ENCODE data around the gene ZBTB18. TPM values are rescaled to one million over a fixed set of nuclear protein-coding genes. Genes with fewer than 3 reads are reported as not detected.

ZBTB18 gene
- total RNA-seq, 1 donor = 12.1 TPM

DNA sequence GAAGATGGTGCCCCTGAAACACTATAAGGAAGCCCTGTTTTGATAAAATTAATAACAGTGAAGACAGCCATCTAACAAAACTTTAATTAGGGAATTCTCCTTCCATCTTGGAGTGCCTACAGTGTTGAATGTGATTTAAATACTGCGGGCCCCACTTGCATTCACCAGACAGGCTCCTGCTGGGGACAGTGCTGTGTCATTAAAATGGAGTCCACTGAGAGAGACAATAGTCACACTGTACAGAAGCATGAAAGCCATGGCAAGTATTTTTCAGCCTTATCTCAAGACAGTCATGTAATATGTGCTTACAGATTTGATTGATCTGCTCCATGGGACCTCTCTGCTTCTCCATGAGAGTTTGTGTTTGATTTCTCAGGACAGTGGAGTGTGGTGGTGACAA is 29.7 kb upstream of the ZBTB18 start:
- DNase-seq (ENCODE audit: low read depth) = no peak
- TF ChIP-seq, protein P1, sequence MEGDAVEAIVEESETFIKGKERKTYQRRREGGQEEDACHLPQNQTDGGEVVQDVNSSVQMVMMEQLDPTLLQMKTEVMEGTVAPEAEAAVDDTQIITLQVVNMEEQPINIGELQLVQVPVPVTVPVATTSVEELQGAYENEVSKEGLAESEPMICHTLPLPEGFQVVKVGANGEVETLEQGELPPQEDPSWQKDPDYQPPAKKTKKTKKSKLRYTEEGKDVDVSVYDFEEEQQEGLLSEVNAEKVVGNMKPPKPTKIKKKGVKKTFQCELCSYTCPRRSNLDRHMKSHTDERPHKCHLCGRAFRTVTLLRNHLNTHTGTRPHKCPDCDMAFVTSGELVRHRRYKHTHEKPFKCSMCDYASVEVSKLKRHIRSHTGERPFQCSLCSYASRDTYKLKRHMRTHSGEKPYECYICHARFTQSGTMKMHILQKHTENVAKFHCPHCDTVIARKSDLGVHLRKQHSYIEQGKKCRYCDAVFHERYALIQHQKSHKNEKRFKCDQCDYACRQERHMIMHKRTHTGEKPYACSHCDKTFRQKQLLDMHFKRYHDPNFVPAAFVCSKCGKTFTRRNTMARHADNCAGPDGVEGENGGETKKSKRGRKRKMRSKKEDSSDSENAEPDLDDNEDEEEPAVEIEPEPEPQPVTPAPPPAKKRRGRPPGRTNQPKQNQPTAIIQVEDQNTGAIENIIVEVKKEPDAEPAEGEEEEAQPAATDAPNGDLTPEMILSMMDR (IDR thresholded peaks at IDR 0.05; ENCODE audit: insufficient read depth, low read depth, low read length) = no peak
- H3K4me3 ChIP-seq (ENCODE audit: low read depth, low read length) = no peak overlapping the region

DNA sequence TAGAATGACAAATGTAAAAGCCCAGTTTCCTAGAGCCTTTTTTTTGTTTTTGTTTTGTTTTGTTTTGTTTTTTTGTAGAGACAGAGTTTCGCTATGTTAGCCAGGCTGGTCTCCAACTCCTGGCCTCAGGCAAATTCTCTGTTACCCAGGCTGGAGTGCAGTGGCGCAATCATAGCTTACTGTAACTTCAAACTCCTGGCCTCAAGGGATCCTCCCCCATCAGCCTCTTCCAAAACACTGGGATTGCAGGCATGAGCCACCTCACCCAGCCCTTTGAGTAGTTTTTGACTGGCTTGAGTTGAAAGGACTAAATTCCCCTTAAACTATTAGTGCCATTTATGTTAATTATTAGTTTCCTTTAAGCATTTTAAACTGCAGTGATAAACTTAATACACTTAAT is 28.8 kb upstream of the ZBTB18 start:
- peak; percentile 87 for DNase-seq (ENCODE audit: low read depth)
- no peak overlapping the region for H3K4me3 ChIP-seq (ENCODE audit: low read depth, low read length)
- TF ChIP-seq, protein P1 (IDR thresholded peaks at IDR 0.05; ENCODE audit: insufficient read depth, low read depth, low read length) = no peak

DNA sequence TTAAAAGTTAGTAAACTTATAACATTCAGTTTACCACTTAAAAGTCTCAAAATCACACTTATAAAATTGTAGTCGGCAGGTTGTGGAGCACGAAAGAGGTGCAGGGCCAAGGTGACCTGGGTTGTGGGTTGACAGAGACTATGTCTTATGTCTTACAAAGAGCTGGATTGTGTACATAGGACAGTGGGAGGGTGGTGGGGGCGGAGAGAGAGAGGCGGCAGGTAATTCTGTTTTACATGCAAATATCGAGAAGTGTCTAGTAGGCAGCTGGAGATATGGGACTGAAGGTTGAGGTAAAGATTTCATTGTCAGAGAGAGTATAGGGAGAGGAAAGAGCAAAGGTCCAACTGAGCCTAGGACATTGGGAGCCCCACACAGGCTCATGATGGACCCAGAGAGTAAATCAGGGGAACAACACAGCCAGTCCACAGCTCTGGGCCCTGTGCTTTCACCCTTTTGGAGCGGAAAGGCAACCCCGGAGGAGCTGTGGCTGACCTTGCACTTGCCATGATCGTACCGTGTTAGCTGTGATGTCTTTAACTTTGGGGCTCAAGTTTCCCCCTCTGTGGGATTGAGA is 28.1 kb upstream of the ZBTB18 start:
- TF ChIP-seq, protein P1 (IDR thresholded peaks at IDR 0.05; ENCODE audit: insufficient read depth, low read depth, low read length) = no peak
- no peak for DNase-seq (ENCODE audit: low read depth)
- H3K4me3 ChIP-seq (ENCODE audit: low read depth, low read length) = no peak overlapping the region

DNA sequence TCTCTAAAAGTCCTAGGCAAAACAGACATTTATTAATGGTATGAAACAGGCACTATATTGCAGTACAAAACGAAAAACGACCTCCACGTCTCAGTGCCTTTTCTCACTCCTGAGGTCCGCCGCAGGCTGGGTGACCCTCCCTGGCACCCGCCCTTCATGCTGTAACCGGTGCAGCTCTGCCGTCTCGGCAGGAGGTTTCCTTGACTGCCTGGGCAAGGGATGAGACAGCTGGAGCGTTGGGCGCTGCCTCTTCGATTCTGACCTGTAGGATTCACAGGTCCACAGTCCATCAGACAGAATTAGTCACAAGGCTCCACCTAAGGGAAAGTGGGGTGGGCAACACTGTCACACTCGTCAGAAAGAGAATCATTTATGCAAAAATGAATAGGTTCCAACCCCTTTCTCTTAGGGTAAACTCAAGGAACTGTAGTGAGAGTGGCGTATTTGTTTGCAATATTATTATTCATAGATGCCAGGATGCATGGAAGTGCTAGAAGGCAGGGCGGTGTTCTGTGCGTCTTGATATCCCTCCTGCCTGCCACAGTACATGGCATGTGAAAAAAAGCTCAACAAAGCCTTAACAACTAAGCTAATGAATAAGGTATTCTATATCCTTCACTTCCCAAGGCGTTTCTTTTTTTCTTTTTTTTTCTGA is 23.5 kb upstream of the ZBTB18 start:
- TF ChIP-seq, protein P1 (IDR thresholded peaks at IDR 0.05; ENCODE audit: insufficient read depth, low read depth, low read length) = no peak
- no peak for DNase-seq (ENCODE audit: low read depth)
- H3K4me3 ChIP-seq (ENCODE audit: low read depth, low read length) = no peak overlapping the region

DNA sequence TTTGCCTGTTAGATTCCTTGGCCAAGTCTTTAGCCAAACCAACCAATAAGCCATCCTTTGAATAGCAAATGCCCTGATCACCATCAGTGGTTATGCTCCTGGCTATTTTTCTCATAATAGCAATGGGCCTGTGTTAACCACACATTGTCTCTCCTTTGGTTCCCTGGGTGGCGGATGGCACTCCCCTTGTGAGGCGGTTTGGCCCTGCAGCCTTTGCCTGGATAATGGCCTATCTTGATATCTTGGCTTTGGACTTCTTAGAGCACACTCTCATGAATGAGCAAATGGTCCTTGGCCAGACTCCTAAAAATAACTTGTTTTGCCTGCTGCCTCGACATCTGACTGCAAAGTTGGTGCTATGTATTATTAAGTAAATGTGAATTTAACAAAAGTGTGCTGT is 22.4 kb upstream of the ZBTB18 start:
- no peak for DNase-seq (ENCODE audit: low read depth)
- TF ChIP-seq, protein P1 (IDR thresholded peaks at IDR 0.05; ENCODE audit: insufficient read depth, low read depth, low read length) = no peak
- no peak overlapping the region for H3K4me3 ChIP-seq (ENCODE audit: low read depth, low read length)

DNA sequence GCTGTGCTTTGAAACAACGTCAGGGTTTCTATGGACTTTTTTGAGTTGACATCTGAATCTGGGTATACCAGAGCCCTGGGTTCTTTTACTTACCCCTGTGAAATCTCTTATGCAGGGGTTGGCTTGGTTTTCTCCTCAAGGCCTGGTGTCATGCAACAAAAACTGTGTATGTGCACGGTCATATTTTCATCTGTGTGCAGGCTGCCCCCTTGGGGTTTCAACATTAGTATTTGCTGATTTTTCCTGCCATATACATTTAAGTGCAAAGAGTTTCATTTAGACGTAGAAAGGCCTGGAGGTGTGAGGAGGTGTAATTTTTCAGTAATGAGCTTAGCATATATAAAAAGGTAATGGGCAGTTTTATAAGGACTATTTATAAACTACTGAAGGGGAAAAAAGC is 22.0 kb upstream of the ZBTB18 start:
- TF ChIP-seq, protein P1 (IDR thresholded peaks at IDR 0.05; ENCODE audit: insufficient read depth, low read depth, low read length) = no peak
- DNase-seq (ENCODE audit: low read depth) = no peak
- H3K4me3 ChIP-seq (ENCODE audit: low read depth, low read length) = no peak overlapping the region

All from fibroblast of villous mesenchyme (primary cell).